EH (cell line): ENCODE results near the gene GTF2F2.
A peak's percentile ranks its signal among the peaks of the same experiment; 100 is the strongest.
"Not testable (repeated sequence)": the region's sequence is repeated elsewhere in the genome, so short reads cannot be mapped to it uniquely, and the experiment has no call there.

ENCODE experiments used
- DNase-seq: peaks from one replicate; pipeline ENCODE4 v3.0.0-alpha.2; 2015; ENCODE audit warnings: low read depth

The GTF2F2 gene

GRCh38 chr13:45180303-45180702 is 60.0 kb downstream of the GTF2F2 start:
- DNase-seq: no peak

- no peak for DNase-seq
Observed at GRCh38 chr13:45180713-45181601, 60.6 kb downstream of the GTF2F2 start.

- DNase-seq: no peak
Observed at GRCh38 chr13:45184693-45185092, 64.4 kb downstream of the GTF2F2 start.

- DNase-seq: no peak
Observed at GRCh38 chr13:45185286-45185685, 65.0 kb downstream of the GTF2F2 start.

GRCh38 chr13:45189077-45189476 is 68.8 kb downstream of the GTF2F2 start:
- DNase-seq: not testable (repeated sequence)

- peak; percentile 86 for DNase-seq
Observed at GRCh38 chr13:45189511-45189910, 69.2 kb downstream of the GTF2F2 start.

GRCh38 chr13:45191874-45192273 is 71.6 kb downstream of the GTF2F2 start:
- no peak for DNase-seq

GRCh38 chr13:45194081-45194939 is 74.0 kb downstream of the GTF2F2 start:
- no peak for DNase-seq

GRCh38 chr13:45195421-45195820 is 75.1 kb downstream of the GTF2F2 start:
- peak; percentile 32 for DNase-seq

- peak; percentile 25 for DNase-seq
Observed at GRCh38 chr13:45196096-45196495, 75.8 kb downstream of the GTF2F2 start.

- peak; percentile 50 for DNase-seq
Observed at GRCh38 chr13:45196622-45197021, 76.3 kb downstream of the GTF2F2 start.

GRCh38 chr13:45198041-45198440 is 77.7 kb downstream of the GTF2F2 start:
- DNase-seq: no peak

- no peak for DNase-seq
Observed at GRCh38 chr13:45198924-45199323, 78.6 kb downstream of the GTF2F2 start.

GRCh38 chr13:45199711-45200110 is 79.4 kb downstream of the GTF2F2 start:
- no peak for DNase-seq

- peak; percentile 63 for DNase-seq
Observed at GRCh38 chr13:45200701-45201232, 80.5 kb downstream of the GTF2F2 start, which contains the start of gene KCTD4. TSS of gene KCTD4 (minus strand) at chr13:45201045. CDS start at chr13:45194567, 6,478 bp downstream.

- DNase-seq: no peak
Observed at GRCh38 chr13:45205124-45205523, 84.8 kb downstream of the GTF2F2 start.

- peak; percentile 93 for DNase-seq
Observed at GRCh38 chr13:45206340-45206739, 86.0 kb downstream of the GTF2F2 start.

- no peak for DNase-seq
Observed at GRCh38 chr13:45207319-45207718, 87.0 kb downstream of the GTF2F2 start.

- DNase-seq: no peak
Observed at GRCh38 chr13:45208132-45208531, 87.8 kb downstream of the GTF2F2 start.

- DNase-seq: no peak
Observed at GRCh38 chr13:45209229-45209628, 88.9 kb downstream of the GTF2F2 start.

- DNase-seq: peak; percentile 19
Observed at GRCh38 chr13:45215392-45216077, 95.2 kb downstream of the GTF2F2 start.

GRCh38 chr13:45216193-45216592 is 95.9 kb downstream of the GTF2F2 start:
- DNase-seq: no peak
